Mucosa of descending colon (tissue), 3 donors: ENCODE results near the gene CTNNA3. TPM values are rescaled to one million over a fixed set of nuclear protein-coding genes. Genes with fewer than 3 reads are reported as not detected.

Experiments used
- ATAC-seq: fragments of 200-7000 bp; cut with Tn5 transposase; one replicate; pipeline ENCODE4 v1.9.1; 2020; ENCODE audit warnings: mild to moderate bottlenecking, moderate library complexity
- DNase-seq, 3 donors: peaks; one replicate each; pipeline ENCODE4 v3.0.0-alpha.2; 2020
- H3K36me3 ChIP-seq: fragments of 200-600 bp; one replicate; pipeline ENCODE4 v1.8.0; 2021; ENCODE audit warnings: low read depth, mild to moderate bottlenecking
- H3K4me1 ChIP-seq: fragments of 200-600 bp; one replicate; pipeline ENCODE4 v1.8.0; 2021; ENCODE audit warnings: low read depth, mild to moderate bottlenecking
- H3K4me3 ChIP-seq: fragments of 200-600 bp; one replicate; pipeline ENCODE4 v1.8.0; 2021; ENCODE audit warnings: mild to moderate bottlenecking
- H3K9me3 ChIP-seq: fragments of 200-600 bp; one replicate; pipeline ENCODE4 v1.8.0; 2021; ENCODE audit warnings: mild to moderate bottlenecking
- CTCF ChIP-seq: fragments of 200-600 bp; IDR thresholded peaks from one replicate; pipeline ENCODE4 v1.8.0; 2022; ENCODE audit warnings: antibody characterized with exemption, mild to moderate bottlenecking
- intact Hi-C, 2 donors: fragments of 100-400 bp; cut with DNase I in 1 of 2; cut with micrococcal nuclease in 1 of 2; formaldehyde crosslinking; loops; one replicate each; pipeline versions ENCODE4 v1.11.0 to v1.11.1; 2022; cut with DNase I, micrococcal nuclease
- total RNA-seq, 3 donors: library from RNA; stranded (reverse); fragmentation: NEBNext Ultra II Directional in 2 of 3; extraction: Animal tissue kit (Norgen Biotek cat#: 25700) in 2 of 3; gene quantifications; one replicate each; pipeline versions ENCODE4 v1.2.1 to v1.2.4, GENCODE V29; 2021 to 2023
- donor health status: DM: no; HTN: no; CAD: no; lungs with moderate emphysema.
- donor health status: DM: no; HTN: no; CAD: no.
- donor health status: DM: no; HTN: yes; CAD: no.

Gene CTNNA3
- total RNA-seq, 3 donors from 2014 or later: 0.52 to 7.5 (median 0.70) TPM

GRCh38 chr10:66591865-66592264, 1104.1 kb downstream of the CTNNA3 start:
- no peak for TF ChIP-seq CTCF
- Histone ChIP-seq H3K4me3 (no peak overlapping the region), H3K4me1 (no peaks in the 10 kb centered on the region), H3K36me3 (no peaks in the 10 kb centered on the region), H3K9me3 (no peaks in the 10 kb centered on the region)
- ATAC-seq (no peak), DNase-seq (no peak)
- intact Hi-C loops: no loop called here

GRCh38 chr10:66587680-66588050, 1108.3 kb downstream of the CTNNA3 start:
- Histone ChIP-seq H3K36me3 (no peaks in the 10 kb centered on the region), H3K4me1 (no peaks in the 10 kb centered on the region), H3K9me3 (no peaks in the 10 kb centered on the region), H3K4me3 (no peak overlapping the region)
- ATAC-seq (no peak), DNase-seq (no peak)
- no peak for TF ChIP-seq CTCF
- intact Hi-C loops: no loop called here

GRCh38 chr10:66586897-66587679, 1108.9 kb downstream of the CTNNA3 start:
- Histone ChIP-seq H3K9me3 (no peaks in the 10 kb centered on the region), H3K4me3 (no peak overlapping the region), H3K4me1 (no peaks in the 10 kb centered on the region), H3K36me3 (no peaks in the 10 kb centered on the region)
- peak; percentile 8 for ATAC-seq
- intact Hi-C loops: no loop called here
- TF ChIP-seq CTCF: no peak
- no peak for DNase-seq

- intact Hi-C loops: no loop called here
- Histone ChIP-seq H3K4me3 (no peak overlapping the region), H3K4me1 (no peaks in the 10 kb centered on the region), H3K9me3 (no peaks in the 10 kb centered on the region), H3K36me3 (no peaks in the 10 kb centered on the region)
- TF ChIP-seq CTCF: no peak
- peak; percentile 72 for ATAC-seq
- peak in 1 of 3 donors; percentile 66 for DNase-seq
Measured at GRCh38 chr10:66586073-66586472, 1109.9 kb downstream of the CTNNA3 start.

GRCh38 chr10:66575251-66575855, 1120.6 kb downstream of the CTNNA3 start:
- intact Hi-C loops: no loop called here
- H3K4me3 ChIP-seq: no peak overlapping the region
- no peaks in the 10 kb centered on the region for H3K9me3 ChIP-seq
- DNase-seq (no peak), ATAC-seq (no peak)
- H3K4me1 ChIP-seq: no peaks in the 10 kb centered on the region
- TF ChIP-seq CTCF: no peak
- H3K36me3 ChIP-seq: no peaks in the 10 kb centered on the region
